Fibroblast of villous mesenchyme (primary cell): ENCODE data around the gene XRN1. TPM values are rescaled to one million over a fixed set of nuclear protein-coding genes. Genes with fewer than 3 reads are reported as not detected.

Experiments used
- DNase-seq: peaks from one replicate; pipeline ENCODE4 v3.0.0-alpha.2; 2010; ENCODE audit warnings: low read depth
- H3K4me3 ChIP-seq: 2 replicates; pipeline ENCODE4 v1.5.1; 2011; ENCODE audit warnings: low read depth, mild to moderate bottlenecking, low read length
- CTCF ChIP-seq: IDR thresholded peaks from 2 replicates; pipeline ENCODE4 v1.5.1; 2012; ENCODE audit warnings: low read depth, mild to moderate bottlenecking, low read length; ENCODE audit not compliant: insufficient read depth
- small RNA-seq: library from RNA; depleted of rRNA; stranded (forward); fragments of <200 nt; gene quantifications from one replicate; pipeline ENCODE3, GENCODE V24; 2012
- total RNA-seq: library from RNA; depleted of rRNA; stranded (reverse); fragments of >200 nt; gene quantifications from 2 replicates; pipeline ENCODE4 v1.2.3, GENCODE V29; 2012

The XRN1 gene
- total RNA-seq, 1 donor, result 48.4 TPM

GRCh38 chr3:142256712-142257333, 191.0 kb downstream of the XRN1 start:
- no peak for TF ChIP-seq CTCF
- no peak overlapping the region for H3K4me3 ChIP-seq
- DNase-seq, result no peak

Small RNAs within 50 kb of the gene (small RNA-seq; reads per million reads assigned to genes)
- gene RNU1-100P, result not detected
- not detected for gene RNU6-1294P

Other genes with a start within 250 kb of the XRN1 start
- gene GK5, start 222.5 kb downstream of the XRN1 start, total RNA-seq, result 22.2 and 25.5 TPM in 2 replicates
- 21.9 and 37.6 TPM in 2 replicates for gene ATR, start 130.7 kb upstream of the XRN1 start, total RNA-seq
- 1.6 and 3.0 TPM in 2 replicates for gene PLS1, start 148.4 kb upstream of the XRN1 start, total RNA-seq